Left lobe of liver (tissue), 2 donors: ENCODE measurements around the gene HMCES. TPM values are rescaled to one million over a fixed set of nuclear protein-coding genes. Genes with fewer than 3 reads are reported as not detected.
"Not testable (repeated sequence)": the region's sequence is repeated elsewhere in the genome, so short reads cannot be mapped to it uniquely, and the experiment has no call there.

ENCODE experiments used
- ATAC-seq: fragments of 200-7000 bp; cut with Tn5 transposase; one replicate; pipeline ENCODE4 v1.9.1; 2020; ENCODE audit warnings: mild to moderate bottlenecking, moderate library complexity
- DNase-seq: peaks from one replicate; pipeline ENCODE4 v3.0.0-alpha.2; 2020; ENCODE audit warnings: low spot score
- total RNA-seq: library from RNA; stranded (reverse); gene quantifications from one replicate; pipeline ENCODE4 v1.2.1, GENCODE V29; 2021
- donor health status: DM: no; HTN: no; CAD: no; lungs with moderate emphysema.
- donor health status: DM: no; HTN: yes; CAD: no.

Gene HMCES
- total RNA-seq, 1 donor from 2014 or later: 19.1 TPM

GRCh38 chr3:129343643-129344360 lies 65.1 kb downstream of the HMCES start:
- DNase-seq: no peak

GRCh38 chr3:129344540-129345220 lies 66.0 kb downstream of the HMCES start:
- no peak for DNase-seq
- no peak for ATAC-seq

More at GRCh38 chr3:129343643-129344360, 65.1 kb downstream of the HMCES start:
- peak; percentile 81 for ATAC-seq

- DNase-seq (no peak), ATAC-seq (no peak)
Measured at GRCh38 chr3:129345281-129345680, 66.6 kb downstream of the HMCES start.

- ATAC-seq (no peak), DNase-seq (no peak)
Measured at GRCh38 chr3:129345971-129346370, 67.3 kb downstream of the HMCES start.

GRCh38 chr3:129346695-129347457 lies 68.2 kb downstream of the HMCES start:
- DNase-seq: no peak
- no peak for ATAC-seq

GRCh38 chr3:129347458-129347845 lies 68.8 kb downstream of the HMCES start:
- DNase-seq: no peak

GRCh38 chr3:129348734-129349133 lies 70.1 kb downstream of the HMCES start:
- ATAC-seq (no peak), DNase-seq (no peak)

More at GRCh38 chr3:129347458-129347845, 68.8 kb downstream of the HMCES start:
- ATAC-seq: no peak

GRCh38 chr3:129349169-129349568 lies 70.5 kb downstream of the HMCES start:
- DNase-seq: not testable (repeated sequence)
- ATAC-seq: peak; percentile 38

- DNase-seq (no peak), ATAC-seq (no peak)
Measured at GRCh38 chr3:129349791-129350190, 71.1 kb downstream of the HMCES start.

GRCh38 chr3:129352045-129352444 lies 73.4 kb downstream of the HMCES start:
- DNase-seq: no peak
- peak; percentile 11 for ATAC-seq

- ATAC-seq (peak; percentile 13), DNase-seq (no peak)
Measured at GRCh38 chr3:129352650-129353588, 74.2 kb downstream of the HMCES start.

GRCh38 chr3:129353589-129353941 lies 74.9 kb downstream of the HMCES start:
- DNase-seq (no peak), ATAC-seq (no peak)

Other genes starting within 250 kb of the HMCES start
- 0.20 TPM for gene GP9, start 218.1 kb upstream of the HMCES start, total RNA-seq
- 38.1 TPM for gene RAB43, start 157.1 kb upstream of the HMCES start, total RNA-seq
- 8.5 TPM for gene ISY1, start 117.8 kb upstream of the HMCES start, total RNA-seq
- gene CNBP, start 95.0 kb upstream of the HMCES start, total RNA-seq: 205 TPM
- gene COPG1, start 29.3 kb upstream of the HMCES start, total RNA-seq: 114 TPM
- 0.40 TPM for gene EFCAB12, start 149.8 kb downstream of the HMCES start, total RNA-seq
- gene MBD4, start 161.1 kb downstream of the HMCES start, total RNA-seq: 16.5 TPM
- gene IFT122, start 161.4 kb downstream of the HMCES start, total RNA-seq: 11.0 TPM
- not detected for gene RHO, start 249.8 kb downstream of the HMCES start, total RNA-seq